Nucleus accumbens (tissue), 56 donors: ENCODE measurements around the gene HSDL2.
"Not testable (repeated sequence)": the region's sequence is repeated elsewhere in the genome, so short reads cannot be mapped to it uniquely, and the experiment has no call there.

ENCODE experiments used
- DNase-seq, 56 donors: peaks; one replicate each; lab custom pipeline; 2025; lab: John Stamatoyannopoulos, UW

Gene HSDL2

DNA sequence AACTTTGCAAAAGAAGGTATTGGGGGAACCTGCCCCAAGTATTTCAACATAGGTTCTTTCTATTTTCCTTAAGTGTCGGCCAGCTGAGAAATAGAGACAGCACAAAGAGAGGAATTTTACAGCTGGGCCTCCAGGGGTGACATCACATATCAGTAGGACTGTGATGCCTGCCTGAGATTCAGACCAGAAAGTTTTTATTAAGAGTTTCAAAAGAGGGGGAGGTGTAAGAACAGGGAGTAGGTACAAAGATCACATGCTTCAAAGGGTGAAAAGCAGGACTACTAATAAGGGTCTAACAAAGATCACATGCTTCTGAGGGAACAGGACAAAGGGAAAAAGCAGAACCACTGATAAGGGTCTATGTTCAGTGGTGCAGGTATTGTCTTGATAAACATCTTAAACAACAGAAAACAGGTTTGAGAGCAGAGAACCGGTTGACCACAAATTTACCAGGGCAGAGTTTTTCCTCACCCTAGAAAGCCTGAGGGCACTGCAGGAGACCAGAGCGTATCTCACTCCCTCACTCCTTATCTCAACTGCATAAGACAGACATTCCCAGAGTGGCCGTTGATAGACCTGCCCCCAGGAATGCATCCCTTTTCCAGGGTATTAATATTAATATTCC, 12.1 kb downstream of the HSDL2 start:
- not testable (repeated sequence) for DNase-seq

GRCh38 chr9:112393146-112393545, 13.2 kb downstream of the HSDL2 start:
- DNase-seq, result not testable (repeated sequence)

DNA sequence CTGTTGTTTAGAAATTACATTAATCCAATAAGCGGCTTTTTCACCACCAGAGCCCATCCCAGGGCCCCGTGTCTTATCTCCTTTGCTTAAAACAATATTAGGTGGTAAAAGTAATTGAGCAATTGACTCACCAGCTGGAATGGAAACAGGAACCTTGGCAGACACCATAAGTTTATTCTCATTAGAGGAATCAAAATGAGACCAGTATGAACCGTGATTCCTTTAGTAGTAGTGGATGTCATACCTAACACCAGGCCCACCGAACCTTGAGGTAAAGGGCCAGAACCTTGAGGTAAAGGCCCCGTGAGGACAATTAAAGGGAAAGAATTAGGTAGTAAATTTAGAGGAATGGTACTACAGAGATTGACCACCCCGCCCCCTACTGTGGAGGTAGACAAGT, 16.5 kb downstream of the HSDL2 start:
- DNase-seq, result no peak

DNA sequence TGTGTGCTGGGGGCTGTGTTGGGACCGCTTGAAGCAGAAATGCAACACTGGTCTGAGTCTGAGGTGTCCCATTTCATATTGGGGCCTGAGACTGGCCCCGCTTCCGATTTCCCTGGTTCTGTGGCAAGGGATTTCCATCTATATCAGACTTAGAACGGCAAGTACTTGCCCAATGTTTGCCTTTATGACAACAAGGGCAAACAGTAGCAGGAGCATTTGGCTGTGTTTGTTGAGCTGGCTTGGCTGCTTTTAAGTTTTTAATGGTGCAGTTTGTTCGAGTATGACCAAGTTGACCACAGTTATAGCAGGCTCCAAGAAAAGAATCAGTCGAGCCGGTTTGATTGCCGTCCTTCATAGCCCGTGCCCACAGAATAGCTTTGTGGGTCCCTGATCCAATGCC, 17.0 kb downstream of the HSDL2 start:
- DNase-seq, result no peak

DNA sequence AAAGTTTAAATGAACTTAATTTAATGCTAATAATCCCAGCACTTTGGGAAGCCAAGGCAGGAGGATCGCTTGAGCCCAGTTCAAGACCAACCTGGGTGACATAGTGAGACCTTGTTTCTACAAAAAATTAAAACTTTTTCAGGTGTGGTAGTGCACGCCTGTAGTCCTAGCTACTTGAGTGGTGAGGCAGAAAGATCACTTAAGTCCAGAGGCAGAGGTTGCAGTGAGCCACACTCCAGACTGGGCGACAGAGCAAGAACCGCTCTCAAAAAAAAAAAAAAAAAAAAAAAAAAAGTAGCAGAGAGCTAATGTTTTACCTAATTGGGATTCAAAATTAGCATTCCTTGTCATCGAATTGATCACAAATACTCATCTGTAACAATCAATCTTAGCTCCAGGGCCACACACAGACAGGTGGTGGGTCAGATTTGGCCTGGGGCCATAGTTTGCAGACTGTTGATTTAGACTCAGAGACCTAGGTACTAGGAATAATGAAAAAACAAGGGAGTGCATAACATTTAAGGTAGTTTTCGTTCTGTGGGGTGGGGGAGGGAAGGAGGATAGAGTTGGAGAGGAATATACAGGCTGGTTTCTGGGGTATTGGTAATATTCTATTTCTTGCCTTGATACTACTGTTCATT, 21.4 kb downstream of the HSDL2 start:
- no peak for DNase-seq

- no peak for DNase-seq
Measured at GRCh38 chr9:112403614-112404201, 23.8 kb downstream of the HSDL2 start.

DNA sequence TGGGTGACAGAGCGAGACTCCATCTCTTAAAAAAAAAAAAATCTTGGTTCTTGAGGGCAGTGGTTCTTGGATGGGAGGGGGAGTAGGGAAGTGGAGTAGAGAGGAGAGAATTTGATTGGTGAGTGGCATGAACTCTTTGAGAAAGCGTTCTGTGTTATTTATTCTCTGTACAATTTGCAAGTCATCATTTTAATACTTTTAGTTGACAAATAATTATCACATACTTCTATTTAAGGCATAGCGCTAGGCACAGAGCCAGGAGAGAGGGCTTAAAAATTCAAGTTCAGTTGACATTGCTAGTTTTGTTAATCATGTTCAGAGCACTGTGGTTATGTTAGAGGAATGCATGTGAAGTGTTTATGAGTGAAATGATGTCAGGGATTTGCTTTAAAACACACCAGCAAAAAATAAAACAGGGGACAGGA, 24.6 kb downstream of the HSDL2 start:
- DNase-seq, result no peak

GRCh38 chr9:112408275-112408674, 28.4 kb downstream of the HSDL2 start:
- DNase-seq, result no peak

GRCh38 chr9:112408819-112409218, 28.9 kb downstream of the HSDL2 start:
- no peak for DNase-seq

DNA sequence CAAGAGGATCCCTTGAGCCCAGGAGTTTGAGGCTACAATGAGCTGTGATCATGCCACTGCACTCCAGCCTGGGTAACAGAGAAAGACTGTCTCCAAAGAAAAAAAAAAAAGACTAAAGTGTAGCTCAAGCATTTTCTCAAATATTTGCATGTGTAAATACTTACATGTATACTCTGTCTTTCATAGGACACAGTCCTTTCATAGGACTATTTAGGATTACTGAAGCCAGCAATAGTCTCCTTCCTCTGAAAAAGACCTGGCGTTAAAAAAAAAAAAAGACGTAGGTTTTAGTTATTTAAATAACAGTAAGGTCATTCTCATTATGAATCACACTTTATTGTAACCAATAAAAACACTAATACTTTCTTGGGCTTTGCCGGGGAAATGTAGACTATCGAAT, 29.9 kb downstream of the HSDL2 start:
- DNase-seq, result no peak

DNA sequence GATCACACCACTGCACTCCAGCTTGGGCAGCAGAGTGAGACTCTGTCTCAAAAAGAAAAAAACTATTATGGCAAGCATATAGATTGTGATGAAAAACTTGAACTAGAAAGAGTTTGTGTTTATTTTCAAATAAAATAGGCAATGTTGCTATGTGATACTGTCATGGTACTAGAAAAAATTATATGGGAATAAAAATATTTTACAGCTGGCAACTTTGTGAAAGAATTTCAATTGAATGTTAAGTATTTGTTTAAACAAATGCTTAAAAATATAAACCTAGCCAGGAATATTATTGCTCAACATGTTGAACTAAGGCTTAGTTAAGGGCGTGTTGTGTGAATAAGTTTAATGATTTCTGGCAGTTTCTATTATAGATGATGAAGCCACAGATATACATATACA, 31.7 kb downstream of the HSDL2 start:
- DNase-seq, result no peak

- not testable (repeated sequence) for DNase-seq
Measured at GRCh38 chr9:112413728-112414127, 33.8 kb downstream of the HSDL2 start.

DNA sequence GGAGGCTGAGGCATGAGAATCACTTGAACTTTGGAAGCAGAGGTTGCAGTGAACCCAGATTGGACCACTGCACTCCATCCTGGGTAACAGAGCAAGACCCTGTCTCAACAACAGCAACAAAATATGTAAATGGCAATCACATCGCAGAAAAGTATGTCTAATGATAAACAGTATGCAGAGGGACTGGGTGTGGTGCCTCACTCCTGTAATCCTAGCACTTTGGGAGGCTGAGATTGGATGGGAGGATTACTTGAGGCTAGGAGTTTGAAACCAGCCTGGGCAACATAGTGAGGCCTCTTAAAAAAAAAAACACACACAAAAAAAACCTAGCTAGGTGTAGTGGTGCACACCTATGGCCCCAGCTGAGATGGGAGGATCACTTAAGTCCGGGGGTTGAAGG, 40.3 kb downstream of the HSDL2 start:
- no peak for DNase-seq

DNA sequence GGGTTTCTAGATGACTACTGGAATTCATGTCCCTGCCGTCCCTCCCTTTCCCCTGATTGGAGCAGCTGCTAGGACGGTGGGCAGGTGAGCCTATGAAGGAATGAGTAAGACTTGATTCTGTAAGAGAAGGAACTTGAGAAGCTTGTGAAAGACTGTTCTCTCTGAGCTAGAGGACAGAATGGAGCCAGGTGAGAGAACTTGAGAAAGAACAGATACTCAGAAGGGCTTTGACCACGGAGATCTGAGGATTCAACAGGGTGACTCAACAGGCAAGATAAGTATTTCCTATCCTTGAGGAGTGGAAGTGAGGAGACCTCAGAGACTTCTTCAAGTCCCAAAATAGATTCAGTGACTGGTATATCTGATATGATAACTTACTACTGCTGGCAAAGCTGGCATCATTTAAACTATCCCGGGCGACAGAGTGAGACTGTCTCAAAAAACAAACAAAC, 41.9 kb downstream of the HSDL2 start:
- DNase-seq, result no peak

DNA sequence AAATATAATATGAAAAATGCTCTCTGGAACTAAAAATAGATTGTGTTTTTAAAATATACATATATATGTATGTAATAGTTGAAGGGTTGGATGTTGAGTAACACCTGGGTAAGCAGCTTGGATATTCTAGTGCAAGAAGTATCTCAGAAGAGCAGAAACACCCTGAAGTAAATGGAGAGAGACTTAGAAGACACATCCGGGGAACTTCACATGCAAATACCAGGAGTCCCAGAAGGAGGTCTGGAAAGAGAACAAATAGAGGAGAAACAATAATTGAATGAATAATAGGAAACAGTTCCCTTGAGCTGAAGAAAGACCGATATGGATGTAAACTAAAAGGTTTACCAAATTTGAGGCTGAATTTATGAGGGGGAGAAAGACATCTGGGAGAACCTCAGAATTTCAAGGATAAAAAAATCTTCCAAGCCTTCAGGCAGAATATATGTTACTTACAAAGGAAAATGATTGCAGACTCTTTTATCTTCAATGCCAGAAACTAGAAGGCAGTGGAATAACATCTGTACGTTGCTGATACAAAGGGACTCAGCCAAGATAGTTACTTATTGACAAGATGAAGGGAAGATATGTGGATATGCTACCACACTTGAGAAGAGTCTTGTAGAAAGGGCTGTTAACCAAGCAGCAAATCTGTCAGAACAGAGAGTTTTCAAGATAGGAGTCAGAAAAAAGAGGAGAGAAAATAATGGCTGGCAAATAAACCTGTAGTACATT, 42.7 kb downstream of the HSDL2 start:
- no peak for DNase-seq

DNA sequence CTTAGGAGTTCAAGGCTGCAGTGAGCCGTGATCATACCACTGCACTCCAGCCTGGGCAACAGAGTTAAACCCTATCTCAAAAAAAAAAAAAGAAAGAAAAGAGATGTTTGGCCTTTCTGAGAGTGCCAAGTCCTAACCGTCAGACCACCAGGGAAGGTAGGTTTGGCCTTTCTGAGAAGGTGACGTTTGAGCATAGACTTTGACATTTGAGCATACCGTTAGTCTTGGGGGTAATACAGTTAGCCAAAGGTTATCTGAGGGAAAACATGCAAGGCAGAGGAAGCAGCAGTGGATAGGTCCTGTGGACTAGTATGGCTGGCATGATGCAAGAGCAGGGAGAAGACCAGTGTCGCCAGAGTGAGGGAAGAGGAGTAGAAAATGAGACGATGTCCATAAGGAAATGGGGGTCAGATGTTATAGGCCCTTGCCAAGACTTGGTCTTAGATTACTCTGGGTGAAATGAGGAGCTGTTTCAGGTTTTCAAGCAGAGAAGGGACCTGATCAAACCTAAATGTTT, 50.2 kb downstream of the HSDL2 start:
- DNase-seq, result no peak

DNA sequence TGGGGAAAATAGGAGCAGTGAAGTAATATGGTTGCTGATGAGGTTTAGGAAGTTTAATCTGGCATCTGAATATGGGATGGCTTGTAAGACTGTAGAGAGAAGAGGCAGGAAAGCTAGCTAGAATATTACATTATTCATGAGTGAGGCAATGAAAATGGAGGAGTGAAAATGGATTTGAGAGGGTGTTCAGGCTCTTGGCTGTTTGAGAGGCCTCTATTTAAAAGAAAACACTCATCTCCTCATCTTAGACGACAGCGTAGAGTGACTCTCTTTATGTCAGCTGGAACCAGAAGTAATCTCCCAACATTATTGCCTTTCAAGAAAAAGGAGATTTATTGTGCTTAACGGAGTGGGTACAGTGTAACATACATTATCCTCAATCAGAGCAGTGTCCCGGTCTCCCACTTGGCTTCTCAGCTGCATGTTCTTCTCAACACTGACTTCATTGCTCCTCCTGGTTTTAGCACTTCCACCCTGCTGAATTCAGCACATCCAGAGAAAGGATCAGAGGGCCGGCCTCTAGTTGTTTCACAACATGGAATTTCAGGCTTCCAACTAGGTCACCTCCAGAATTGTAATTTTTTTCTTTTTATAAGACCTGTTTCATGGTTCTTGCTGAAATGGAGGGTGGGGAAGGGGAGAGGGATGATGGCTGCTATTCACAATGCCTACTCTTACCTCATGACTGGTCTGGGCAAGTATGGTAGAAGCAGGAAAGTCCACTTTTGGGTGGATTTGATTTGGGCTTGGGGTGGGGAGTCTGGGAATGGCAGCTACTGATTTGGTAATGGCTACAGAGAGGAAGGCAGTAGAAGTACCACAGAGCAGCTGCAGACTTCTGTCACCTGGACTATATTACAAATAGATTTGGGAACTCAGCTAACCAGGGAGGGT, 53.8 kb downstream of the HSDL2 start:
- DNase-seq, result no peak

DNA sequence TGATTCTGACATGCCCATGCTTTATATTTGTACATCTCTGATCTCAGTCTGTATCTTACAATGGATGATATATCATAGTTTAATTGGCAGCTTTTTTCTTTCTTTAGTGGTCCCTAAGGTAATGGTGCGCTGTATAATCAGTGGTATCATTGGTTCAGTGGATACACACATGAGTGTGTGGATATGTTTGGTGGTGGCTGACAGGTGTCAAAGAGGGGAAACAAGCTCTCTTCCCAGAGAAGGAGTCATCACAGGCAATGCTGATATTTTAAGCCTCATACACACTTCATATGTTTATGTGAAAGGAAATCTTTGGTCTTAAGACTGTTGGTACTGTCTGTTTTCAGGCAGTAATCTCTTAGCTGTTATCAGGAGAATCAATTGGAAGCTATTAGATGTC, 54.6 kb downstream of the HSDL2 start:
- DNase-seq, result no peak

DNA sequence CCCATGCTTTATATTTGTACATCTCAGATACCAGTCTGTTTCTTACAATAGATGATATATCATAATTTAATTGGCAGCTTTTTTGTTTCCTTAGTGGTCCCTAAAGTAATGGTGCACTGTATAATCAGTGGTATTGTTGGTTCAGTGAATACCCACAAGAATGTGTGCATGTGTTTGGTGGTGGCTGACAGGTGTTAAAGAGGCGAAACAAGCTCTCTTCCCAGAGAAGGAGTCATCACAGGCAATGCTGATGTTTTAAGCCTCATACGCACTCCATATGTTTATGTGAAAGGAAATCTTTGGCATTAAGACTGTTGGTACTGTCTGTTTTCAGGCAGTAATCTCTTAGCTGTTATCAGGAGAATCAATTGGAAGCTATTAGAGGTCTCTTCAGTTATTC, 57.5 kb downstream of the HSDL2 start:
- no peak for DNase-seq

GRCh38 chr9:112439171-112439570, 59.3 kb downstream of the HSDL2 start:
- no peak for DNase-seq
